Stimulated activated CD4-positive, alpha-beta T cell treated with anti-CD3 and anti-CD28 coated beads, TNF-alpha, amount 100 ng/mL, for 48 hours (primary cell): Measurements from ENCODE around the gene ASTN2.

Source experiments
- DNase-seq, 3 donors: peaks; one replicate each; pipeline ENCODE4 v3.0.0-alpha.2; 2020; ENCODE audit warnings: low read depth in 3 of 3

Gene ASTN2

GRCh38 chr9:117121316-117121715 is 293.5 kb downstream of the ASTN2 start:
- DNase-seq = no peak

DNA sequence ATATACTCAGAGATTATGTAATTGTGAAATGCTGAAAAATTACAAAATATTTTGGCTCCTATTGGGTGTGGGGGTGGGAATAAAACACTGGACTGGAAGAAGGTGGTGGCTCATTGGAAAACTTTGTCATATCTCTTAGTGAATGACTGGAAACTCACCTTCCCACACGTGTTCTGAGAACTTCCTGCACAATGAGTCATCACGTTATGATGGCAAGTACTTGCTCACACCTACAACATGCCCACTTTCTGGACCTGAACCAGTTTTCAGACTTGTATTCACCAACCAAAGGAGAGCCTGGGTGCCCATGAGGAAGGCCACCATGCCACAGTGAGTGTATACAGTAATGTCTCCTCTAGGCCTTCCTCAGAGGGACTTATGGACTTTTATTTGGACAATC is 294.8 kb downstream of the ASTN2 start:
- no peak for DNase-seq

GRCh38 chr9:117116084-117116483 is 298.8 kb downstream of the ASTN2 start:
- DNase-seq = no peak

- DNase-seq = no peak
Measured at GRCh38 chr9:117114768-117115167, 300.1 kb downstream of the ASTN2 start.

GRCh38 chr9:117104716-117105495 is 310.0 kb downstream of the ASTN2 start:
- no peak for DNase-seq

GRCh38 chr9:117104206-117104605 is 310.7 kb downstream of the ASTN2 start:
- DNase-seq = no peak

GRCh38 chr9:117103438-117104110 is 311.3 kb downstream of the ASTN2 start:
- DNase-seq = no peak

DNA sequence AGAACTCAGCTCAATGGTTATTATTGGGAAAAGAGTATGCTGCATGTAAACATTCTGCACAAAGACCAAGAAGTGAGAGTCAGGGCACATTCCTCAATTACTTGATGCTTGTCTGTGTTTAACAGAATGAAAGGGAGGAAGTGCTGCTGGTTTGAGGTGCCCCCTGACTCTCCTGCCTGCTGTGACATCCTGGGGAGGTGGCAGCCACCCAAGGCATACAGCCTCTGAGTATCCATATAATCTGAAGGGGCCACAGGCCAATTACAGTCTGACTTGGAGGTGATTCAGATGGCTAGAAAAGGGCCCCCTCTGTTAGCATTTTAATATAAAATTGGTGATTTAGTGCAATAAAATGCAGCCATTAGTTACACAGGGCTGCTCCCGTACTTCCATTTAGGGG is 313.8 kb downstream of the ASTN2 start:
- DNase-seq = no peak

GRCh38 chr9:117098331-117098730 is 316.5 kb downstream of the ASTN2 start:
- no peak for DNase-seq

DNA sequence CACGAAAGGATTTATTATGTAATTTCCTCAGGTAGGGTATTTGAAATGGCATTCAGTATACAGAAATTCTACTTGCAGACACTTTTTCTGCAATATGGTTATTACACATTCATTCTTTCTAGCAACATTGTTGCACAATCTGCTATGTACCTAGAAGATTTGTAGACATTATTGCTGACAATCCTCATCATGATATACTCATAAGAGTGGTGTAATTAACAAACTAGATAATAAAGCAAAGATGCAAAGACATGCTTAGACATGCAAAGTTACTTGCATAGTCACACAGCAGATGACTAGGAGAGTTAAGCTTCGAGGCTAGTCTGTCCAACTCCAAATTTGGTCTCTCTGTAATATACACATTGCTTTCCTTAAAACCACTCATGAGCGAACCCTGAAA is 317.1 kb downstream of the ASTN2 start:
- no peak for DNase-seq

GRCh38 chr9:117096138-117096537 is 318.7 kb downstream of the ASTN2 start:
- no peak for DNase-seq

- DNase-seq = no peak
Measured at GRCh38 chr9:117095081-117095480, 319.8 kb downstream of the ASTN2 start.

DNA sequence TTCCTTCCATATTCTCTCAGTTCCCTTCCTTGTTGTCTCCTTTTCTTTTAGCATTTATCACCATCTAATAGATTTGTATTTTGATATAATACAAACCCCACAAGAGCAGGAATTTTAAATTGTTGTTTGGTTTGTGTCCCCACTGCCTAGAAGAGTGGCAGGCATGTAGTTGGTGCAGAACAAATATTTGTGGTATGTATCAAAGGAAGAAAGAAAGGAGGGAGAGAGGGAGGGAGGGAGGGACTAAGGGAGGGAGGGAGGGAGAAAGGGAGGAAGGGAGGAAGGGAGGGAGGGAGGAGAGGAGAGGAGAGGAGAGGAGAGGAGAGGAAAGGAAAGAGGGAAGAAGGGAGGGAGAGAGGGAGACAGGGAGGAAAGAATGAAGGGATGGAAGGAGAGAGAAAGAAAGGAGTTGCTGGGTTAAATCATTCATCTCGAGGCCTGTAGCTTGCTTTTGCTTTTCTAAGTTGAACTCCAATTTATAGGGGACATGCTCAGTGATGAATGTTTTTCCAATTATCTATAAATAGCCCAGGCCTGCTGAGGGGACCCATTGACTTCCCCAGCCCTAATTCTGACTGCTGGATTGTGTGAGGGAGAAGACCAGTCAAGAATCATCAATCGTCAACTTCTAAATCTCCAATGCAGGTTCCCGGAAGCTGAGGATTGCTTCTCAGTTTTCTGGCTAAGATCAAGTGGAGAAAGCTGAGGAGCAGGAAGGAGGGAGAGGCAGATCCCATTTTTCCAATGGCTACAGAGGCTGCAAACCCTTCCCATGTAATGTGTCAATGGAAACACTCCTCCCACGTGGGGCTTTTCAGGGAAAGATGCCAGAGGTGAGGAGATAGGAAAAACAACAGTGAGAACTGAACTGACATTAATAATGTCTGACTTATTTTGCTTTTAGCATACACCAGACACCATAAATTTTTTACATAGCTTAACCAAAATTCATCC is 320.7 kb downstream of the ASTN2 start:
- no peak for DNase-seq

- no peak for DNase-seq
Measured at GRCh38 chr9:117092582-117092981, 322.3 kb downstream of the ASTN2 start.

GRCh38 chr9:117091529-117091928 is 323.3 kb downstream of the ASTN2 start:
- DNase-seq = no peak

DNA sequence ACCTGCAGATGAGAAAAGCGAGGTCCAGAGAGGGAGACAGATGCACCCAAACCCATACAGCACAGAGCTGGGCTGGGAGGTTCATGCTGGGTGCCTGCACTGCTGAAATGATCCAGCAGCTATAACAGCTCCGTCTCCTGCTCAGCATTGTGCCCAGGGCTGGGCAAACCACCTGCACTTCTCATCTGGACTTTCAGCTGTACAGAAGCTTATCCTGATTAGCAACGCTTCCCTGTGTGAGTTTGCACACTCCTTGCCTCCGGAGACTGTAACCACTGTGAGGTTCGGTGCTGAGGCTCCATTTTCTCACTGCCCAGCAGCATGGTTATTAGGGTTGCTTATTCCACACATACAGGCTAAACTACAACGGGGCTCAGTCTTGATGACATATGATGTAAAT is 326.1 kb downstream of the ASTN2 start:
- no peak for DNase-seq

DNA sequence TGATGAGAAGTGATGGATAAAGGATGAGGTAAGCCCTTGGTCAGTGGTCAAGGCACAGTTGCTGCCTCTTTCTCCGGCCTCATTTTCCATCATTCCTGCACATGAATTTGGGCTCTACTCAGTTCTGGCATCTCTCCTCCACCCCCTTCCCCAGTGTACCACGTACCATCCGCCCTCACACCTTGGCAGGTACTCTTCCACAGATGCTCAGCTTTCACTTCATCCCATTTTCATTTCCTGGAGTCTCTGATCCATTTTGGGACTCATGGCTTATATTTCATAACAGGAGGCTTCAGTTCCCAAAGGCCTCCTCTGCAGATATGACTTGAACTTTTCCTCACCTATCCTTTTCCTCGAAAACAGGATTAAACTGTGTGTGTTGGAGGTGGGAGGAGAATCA is 326.7 kb downstream of the ASTN2 start:
- DNase-seq = no peak

DNA sequence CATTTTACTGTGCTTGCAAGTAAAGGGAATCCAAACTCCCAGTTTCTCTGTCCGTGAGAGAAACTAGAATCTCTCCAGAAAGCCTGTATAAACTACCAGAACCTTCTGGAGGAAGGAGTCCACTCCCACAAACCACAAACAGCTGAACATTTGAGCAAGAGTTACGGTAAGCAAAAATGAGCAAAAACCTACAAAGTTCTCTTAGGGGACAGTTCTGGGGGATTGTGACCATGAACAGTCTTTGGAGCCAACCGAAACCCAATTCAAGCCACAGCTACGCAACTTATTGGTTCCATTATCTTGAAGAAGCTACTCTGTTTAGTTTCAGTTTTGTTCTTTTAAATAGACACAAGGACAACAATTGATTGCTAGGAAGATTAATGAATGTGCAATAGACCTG is 330.6 kb downstream of the ASTN2 start:
- no peak for DNase-seq

- DNase-seq = no peak
Measured at GRCh38 chr9:117083559-117083958, 331.3 kb downstream of the ASTN2 start.

- no peak for DNase-seq
Measured at GRCh38 chr9:117081641-117082317, 333.1 kb downstream of the ASTN2 start.

DNA sequence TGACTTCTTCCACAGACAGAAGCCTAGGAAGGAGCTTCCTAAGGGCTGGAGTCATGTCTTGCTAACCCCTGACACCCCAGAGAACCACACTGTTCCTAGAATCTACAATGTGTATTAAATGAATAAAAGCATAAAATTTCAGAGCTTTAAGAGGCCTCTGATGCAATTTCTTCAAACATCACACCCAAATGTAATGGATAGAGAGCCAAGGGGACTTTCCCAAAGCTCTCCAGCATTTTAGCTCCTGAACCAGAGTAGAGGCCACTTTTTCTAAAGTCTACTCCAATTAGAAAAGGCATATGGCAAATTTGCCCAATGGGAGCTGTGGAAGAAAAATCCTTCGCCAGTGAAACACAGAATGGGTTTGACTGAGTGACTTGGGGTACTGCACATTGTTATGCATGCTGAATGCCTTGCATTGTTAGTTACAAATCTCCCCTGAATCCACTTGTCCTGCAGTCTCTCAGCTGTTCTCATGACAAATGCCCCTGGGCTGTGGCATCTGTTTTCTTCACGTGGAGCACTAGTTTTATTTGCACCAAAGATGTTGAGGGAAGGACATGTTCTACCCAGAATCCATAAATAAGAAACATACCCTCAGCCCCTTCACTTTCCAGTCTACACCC is 334.0 kb downstream of the ASTN2 start:
- no peak for DNase-seq
